Measurements from ENCODE around the gene AVP. TPM values are rescaled to one million over a fixed set of nuclear protein-coding genes. Genes with fewer than 3 reads are reported as not detected.
"Not testable (repeated sequence)": the region's sequence is repeated elsewhere in the genome, so short reads cannot be mapped to it uniquely, and the experiment has no call there.

AVP gene
- total RNA-seq, 1 experiment from 2014 or later: not detected

- Histone ChIP-seq H3K23me2 (ENCODE audit: insufficient read length, low read depth, low read length, poor library complexity, severe bottlenecking) (no peaks in the 10 kb centered on the region), H3K9me3 (ENCODE audit: control insufficient read depth, low read depth, low read length) (peaks cover 6% of the 10 kb centered on the region), H3K79me1 (ENCODE audit: insufficient read depth, low read depth, low read length, poor library complexity, severe bottlenecking) (no peaks in the 10 kb centered on the region), H2BK12ac (ENCODE audit: insufficient read length, low read depth, low read length) (no peak overlapping the region), H2BK5ac (ENCODE audit: insufficient read length, low read length) (no peak overlapping the region), H3K4ac (ENCODE audit: low read depth, low read length) (no peak overlapping the region), H3K23ac (ENCODE audit: insufficient read length, low read depth, low read length) (no peak overlapping the region), H2AK5ac (ENCODE audit: insufficient read length, low read length) (no peak overlapping the region), H3K18ac (ENCODE audit: insufficient read length, low read depth, low read length) (no peak overlapping the region), H4K91ac (ENCODE audit: insufficient read length, low read depth, low read length) (no peak overlapping the region), H3K4me1 (ENCODE audit: insufficient read depth, low read length) (no peaks in the 10 kb centered on the region), H3K9ac (ENCODE audit: extremely low read depth, insufficient read length, low read length) (no peak overlapping the region), H3K27me3 (ENCODE audit: insufficient read depth, low read length) (no peaks in the 10 kb centered on the region), H2BK120ac (ENCODE audit: low read depth, low read length, poor library complexity, severe bottlenecking) (no peak overlapping the region), H3T11ph (ENCODE audit: low read length) (no peak overlapping the region), H3K79me2 (ENCODE audit: insufficient read depth, low read length) (no peaks in the 10 kb centered on the region), H2BK15ac (ENCODE audit: low read depth, low read length) (no peak overlapping the region), H2BK20ac (ENCODE audit: low read depth, low read length, poor library complexity, severe bottlenecking) (no peak overlapping the region), H3K4me2 (ENCODE audit: insufficient read depth, insufficient read length, low read length) (no peak overlapping the region), H4K20me1 (ENCODE audit: control insufficient read depth, insufficient read depth, insufficient read length) (no peaks in the 10 kb centered on the region), H4K8ac (replicated peaks; ENCODE audit: insufficient read length, low read depth, low read length) (no peak overlapping the region), H2AFZ (ENCODE audit: low read length) (no peak overlapping the region), H4K5ac (ENCODE audit: insufficient read length, low read depth, low read length) (no peak overlapping the region), H3K27ac (ENCODE audit: insufficient read length, low read depth, low read length) (no peak overlapping the region), H3K56ac (ENCODE audit: insufficient read length, low read depth, low read length) (no peak overlapping the region), H3K14ac (ENCODE audit: insufficient read depth, low read length) (no peak overlapping the region)
- H3K9me3 Mint-ChIP-seq: peaks cover 40 to 45% of the 10 kb centered on the region in 2 experiments
- no CpG with 5 or more reads among the region's 1 CpG for WGBS (ENCODE audit: extremely low coverage, insufficient read length, low lambda C conversion rate)
- H3K36me3 Mint-ChIP-seq (ENCODE audit: insufficient read depth in 1 of 3, low read depth in 3 of 3): peaks cover 34 to 45% (median 41%) of the 10 kb centered on the region in 3 experiments
- no peak for TF ChIP-seq CTCF (conservative IDR thresholded peaks at IDR 0.05)
- H3K27me3 Mint-ChIP-seq (ENCODE audit: low read depth): peaks cover 2% of the 10 kb centered on the region
- H3K4me3 Mint-ChIP-seq: no peak overlapping the region
- DNase-seq: no peak
- H3K4me1 Mint-ChIP-seq: no peaks in the 10 kb centered on the region
- H3K27ac Mint-ChIP-seq: no peak overlapping the region
Measured at GRCh38 chr20:3126527-3126859, 42.0 kb upstream of the AVP start.

GRCh38 chr20:3125776-3126526, 41.4 kb upstream of the AVP start:
- H4K91ac ChIP-seq (ENCODE audit: insufficient read length, low read depth, low read length); H2BK12ac ChIP-seq (ENCODE audit: insufficient read length, low read depth, low read length); H3K9me3 ChIP-seq (ENCODE audit: control insufficient read depth, low read depth, low read length); H3K23ac ChIP-seq (ENCODE audit: insufficient read length, low read depth, low read length); H2BK120ac ChIP-seq (ENCODE audit: low read depth, low read length, poor library complexity, severe bottlenecking); H3K9ac ChIP-seq (ENCODE audit: extremely low read depth, insufficient read length, low read length); H3K27me3 ChIP-seq (ENCODE audit: insufficient read depth, low read length); H3K23me2 ChIP-seq (ENCODE audit: insufficient read length, low read depth, low read length, poor library complexity, severe bottlenecking); H3K79me2 ChIP-seq (ENCODE audit: insufficient read depth, low read length); H4K8ac ChIP-seq (replicated peaks; ENCODE audit: insufficient read length, low read depth, low read length); H3K4me2 ChIP-seq (ENCODE audit: insufficient read depth, insufficient read length, low read length); H2BK20ac ChIP-seq (ENCODE audit: low read depth, low read length, poor library complexity, severe bottlenecking); H2AFZ ChIP-seq (ENCODE audit: low read length); H4K20me1 ChIP-seq (ENCODE audit: control insufficient read depth, insufficient read depth, insufficient read length); H3K79me1 ChIP-seq (ENCODE audit: insufficient read depth, low read depth, low read length, poor library complexity, severe bottlenecking); H2BK5ac ChIP-seq (ENCODE audit: insufficient read length, low read length); H2AK5ac ChIP-seq (ENCODE audit: insufficient read length, low read length); H3K56ac ChIP-seq (ENCODE audit: insufficient read length, low read depth, low read length); DNase-seq; H3K27ac Mint-ChIP-seq; H3K27ac ChIP-seq (ENCODE audit: insufficient read length, low read depth, low read length); H3K4me3 Mint-ChIP-seq; H3K18ac ChIP-seq (ENCODE audit: insufficient read length, low read depth, low read length); H3K4ac ChIP-seq (ENCODE audit: low read depth, low read length); H3K14ac ChIP-seq (ENCODE audit: insufficient read depth, low read length); H3K4me1 ChIP-seq (ENCODE audit: insufficient read depth, low read length); H3K27me3 Mint-ChIP-seq (ENCODE audit: low read depth); H2BK15ac ChIP-seq (ENCODE audit: low read depth, low read length); H3T11ph ChIP-seq (ENCODE audit: low read length); H4K5ac ChIP-seq (ENCODE audit: insufficient read length, low read depth, low read length); H3K4me1 Mint-ChIP-seq: not testable (repeated sequence)
- WGBS (ENCODE audit: extremely low coverage, insufficient read length, low lambda C conversion rate): no CpG with 5 or more reads among the region's 25 CpGs
- Mint-ChIP-seq H3K36me3 (ENCODE audit: insufficient read depth in 1 of 3, low read depth in 3 of 3) (peaks cover 38 to 50% (median 46%) of the 10 kb centered on the region in 3 experiments), H3K9me3 (peaks cover 40 to 45% of the 10 kb centered on the region in 2 experiments)

Measured in H9 (cell line).